PC-3 (cell line): ENCODE data around the gene PRRT4. TPM values are rescaled to one million over a fixed set of nuclear protein-coding genes. Genes with fewer than 3 reads are reported as not detected.
A peak's percentile ranks its signal among the peaks of the same experiment; 100 is the strongest.

Experiments used
- ATAC-seq: fragments of 200-7000 bp; cut with Tn5 transposase; 2 replicates; pipeline ENCODE4 v1.9.1; 2020; ENCODE audit warnings: mild to moderate bottlenecking, moderate library complexity
- BruUV-seq: library from RNA; stranded (reverse); fragments of 400-500 nt; replicated peaks from 2 replicates; lab custom pipeline; 2021; lab: Mats Ljungman, UMichigan
- CTCF ChIA-PET: fragments of 300-600 bp; sonication (Branson Sonifier 250); formaldehyde crosslinking; loops from one replicate; lab custom pipeline; 2022; ENCODE audit warnings: antibody characterized with exemption; lab: Charles Lee
- POLR2A ChIA-PET: fragments of 300-600 bp; sonication (Branson Sonifier 250); formaldehyde crosslinking; loops from one replicate; lab custom pipeline; 2022; ENCODE audit warnings: antibody characterized with exemption; ENCODE audit not compliant: unreplicated experiment; lab: Charles Lee
- DNase-seq: peaks from one replicate; pipeline ENCODE4 v3.0.0-alpha.2; 2015
- H2AFZ ChIP-seq: fragments of 300-600 bp; sonication (generic); 2 replicates; pipeline ENCODE4 v1.6.0; 2016; ENCODE audit warnings: antibody characterized with exemption, low read length
- H3F3A ChIP-seq: fragments of 300-600 bp; sonication (generic); one replicate; pipeline ENCODE4 v1.6.0; 2017; ENCODE audit warnings: antibody characterized with exemption, low read length, control low read depth, mild to moderate bottlenecking; ENCODE audit not compliant: unreplicated experiment
- H3K27ac ChIP-seq: fragments of 300-600 bp; sonication (generic); 2 replicates; pipeline ENCODE4 v1.5.1; 2016; ENCODE audit warnings: mild to moderate bottlenecking, low read length
- H3K27me3 ChIP-seq: fragments of 300-600 bp; sonication (generic); 2 replicates; pipeline ENCODE4 v1.6.1; 2016; ENCODE audit warnings: low read length, mixed read lengths
- H3K36me3 ChIP-seq: fragments of 300-600 bp; sonication (generic); 2 replicates; pipeline ENCODE4 v1.6.1; 2016; ENCODE audit warnings: low read depth, mixed run types, low read length, mixed read lengths
- H3K4me1 ChIP-seq: fragments of 300-600 bp; sonication (generic); 2 replicates; pipeline ENCODE4 v1.5.1; 2016; ENCODE audit warnings: low read length; ENCODE audit not compliant: insufficient read depth
- H3K4me2 ChIP-seq: fragments of 300-600 bp; sonication (generic); 2 replicates; pipeline ENCODE4 v1.6.0; 2016; ENCODE audit warnings: low read length
- H3K4me3 ChIP-seq: fragments of 300-600 bp; sonication (generic); 2 replicates; pipeline ENCODE4 v1.5.1; 2016; ENCODE audit warnings: mild to moderate bottlenecking, low read length, mixed read lengths
- H3K79me2 ChIP-seq: fragments of 300-600 bp; sonication (generic); 2 replicates; pipeline ENCODE4 v1.6.1; 2017; ENCODE audit warnings: low read length, mixed read lengths
- H3K9ac ChIP-seq: fragments of 300-600 bp; sonication (generic); 2 replicates; pipeline ENCODE4 v1.6.0; 2016; ENCODE audit warnings: mild to moderate bottlenecking, low read length
- H3K9me2 ChIP-seq: fragments of 300-600 bp; sonication (generic); replicated peaks from 2 replicates; pipeline ENCODE4 v1.6.1; 2016; ENCODE audit warnings: mixed run types, low read length, mixed read lengths
- H3K9me3 ChIP-seq: fragments of 300-600 bp; sonication (generic); 2 replicates; pipeline ENCODE4 v1.6.1; 2016; ENCODE audit warnings: low read length, mixed read lengths
- H4K20me1 ChIP-seq: fragments of 300-600 bp; sonication (generic); 2 replicates; pipeline ENCODE4 v1.6.1; 2016; ENCODE audit warnings: low read length, mixed read lengths
- EZH2 ChIP-seq: fragments of 300-600 bp; sonication (generic); IDR thresholded peaks from one replicate; pipeline ENCODE4 v1.6.1; 2017; ENCODE audit warnings: antibody characterized with exemption, mild to moderate bottlenecking, low read length; ENCODE audit not compliant: unreplicated experiment
- EZH2phosphoT487 ChIP-seq: fragments of 300-600 bp; sonication (generic); IDR thresholded peaks from 2 replicates; pipeline ENCODE4 v1.6.1; 2018; ENCODE audit warnings: mild to moderate bottlenecking, antibody characterized with exemption, low read length, borderline replicate concordance
- intact Hi-C: fragments of 100-400 bp; cut with micrococcal nuclease; formaldehyde crosslinking; loops from 2 replicates; pipeline ENCODE4 v1.9.0; 2023
- total RNA-seq: library from RNA; depleted of rRNA; stranded (reverse); fragments of >200 nt; gene quantifications from 2 replicates; pipeline ENCODE4 v1.2.3, GENCODE V29; 2014
- TF ChIP-seq, protein P1 (sequence below): fragments of 300-600 bp; sonication (generic); conservative IDR thresholded peaks from 2 replicates; pipeline ENCODE4 v1.5.1; 2017; ENCODE audit warnings: antibody characterized with exemption, low read depth, mild to moderate bottlenecking, low read length

The PRRT4 gene
- total RNA-seq, 1 experiment from 2014 or later = 0.36 TPM

DNA sequence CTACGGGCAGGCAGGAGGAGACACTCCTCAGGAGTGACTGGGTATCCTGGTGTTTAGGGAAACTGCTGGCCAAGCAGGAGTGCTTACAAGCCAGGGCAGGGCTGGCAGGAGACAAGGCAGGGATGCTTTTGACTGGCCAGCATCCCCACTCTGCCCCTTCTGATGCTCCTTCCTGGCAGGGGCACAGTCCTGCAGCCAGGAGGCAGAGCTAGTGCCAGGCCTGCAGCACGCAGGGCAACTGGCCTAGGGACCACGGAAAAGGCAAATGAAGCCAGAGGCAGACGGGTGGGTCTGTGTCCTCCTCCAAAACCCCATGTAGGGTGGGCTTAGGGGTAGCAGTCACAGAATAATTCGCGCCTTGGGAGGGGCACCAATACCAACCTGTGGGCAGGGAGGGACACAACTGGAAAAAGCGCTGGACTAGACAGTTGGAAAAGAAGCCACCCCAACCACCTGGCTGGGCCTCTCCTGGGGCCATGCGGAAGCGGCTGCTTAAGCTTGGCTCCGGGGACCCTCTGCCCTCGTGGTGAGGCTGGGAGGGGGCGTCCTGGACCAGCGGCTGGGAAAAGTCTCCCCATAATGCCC is 43.5 kb upstream of the PRRT4 start:
- BruUV-seq = TSS peak; percentile 18
- CTCF ChIA-PET = interaction anchor here (0.6 to 1.6 kb wide), 3 partner anchors 18 to 1286 kb away, joined by 4 to 9 read pairs (median 4); no protein-coding TSS in a partner anchor
- H3K27ac ChIP-seq = peak overlapping the region; percentile 20; the same call in 1 of the 2 replicates
- H3F3A ChIP-seq = no peaks in the 10 kb centered on the region
- H4K20me1 ChIP-seq = peaks cover 10% of the 10 kb centered on the region; the same call in 1 of the 2 replicates
- intact Hi-C loops = no loop called here
- H3K36me3 ChIP-seq = peaks cover 14% of the 10 kb centered on the region; the same call in 1 of the 2 replicates
- TF ChIP-seq EZH2phosphoT487 = no peak
- TF ChIP-seq, protein P1, sequence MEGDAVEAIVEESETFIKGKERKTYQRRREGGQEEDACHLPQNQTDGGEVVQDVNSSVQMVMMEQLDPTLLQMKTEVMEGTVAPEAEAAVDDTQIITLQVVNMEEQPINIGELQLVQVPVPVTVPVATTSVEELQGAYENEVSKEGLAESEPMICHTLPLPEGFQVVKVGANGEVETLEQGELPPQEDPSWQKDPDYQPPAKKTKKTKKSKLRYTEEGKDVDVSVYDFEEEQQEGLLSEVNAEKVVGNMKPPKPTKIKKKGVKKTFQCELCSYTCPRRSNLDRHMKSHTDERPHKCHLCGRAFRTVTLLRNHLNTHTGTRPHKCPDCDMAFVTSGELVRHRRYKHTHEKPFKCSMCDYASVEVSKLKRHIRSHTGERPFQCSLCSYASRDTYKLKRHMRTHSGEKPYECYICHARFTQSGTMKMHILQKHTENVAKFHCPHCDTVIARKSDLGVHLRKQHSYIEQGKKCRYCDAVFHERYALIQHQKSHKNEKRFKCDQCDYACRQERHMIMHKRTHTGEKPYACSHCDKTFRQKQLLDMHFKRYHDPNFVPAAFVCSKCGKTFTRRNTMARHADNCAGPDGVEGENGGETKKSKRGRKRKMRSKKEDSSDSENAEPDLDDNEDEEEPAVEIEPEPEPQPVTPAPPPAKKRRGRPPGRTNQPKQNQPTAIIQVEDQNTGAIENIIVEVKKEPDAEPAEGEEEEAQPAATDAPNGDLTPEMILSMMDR = 0 out of 2 replicates have a peak, but pooled peaks have one; percentile 31
- H3K9me2 ChIP-seq = no peaks in the 10 kb centered on the region
- H3K4me3 ChIP-seq = peak overlapping the region; percentile 96
- H3K4me2 ChIP-seq = peak overlapping the region; percentile 95
- peak overlapping the region; percentile 90 for H3K9ac ChIP-seq
- DNase-seq = peak; percentile 43
- H3K9me3 ChIP-seq = no peaks in the 10 kb centered on the region
- peak; percentile 16 for ATAC-seq
- H3K4me1 ChIP-seq = peaks cover 20% of the 10 kb centered on the region
- POLR2A ChIA-PET = no interaction called here
- H3K27me3 ChIP-seq = no peaks in the 10 kb centered on the region
- H2AFZ ChIP-seq = peak overlapping the region; percentile 76
- peaks cover 39% of the 10 kb centered on the region for H3K79me2 ChIP-seq

DNA sequence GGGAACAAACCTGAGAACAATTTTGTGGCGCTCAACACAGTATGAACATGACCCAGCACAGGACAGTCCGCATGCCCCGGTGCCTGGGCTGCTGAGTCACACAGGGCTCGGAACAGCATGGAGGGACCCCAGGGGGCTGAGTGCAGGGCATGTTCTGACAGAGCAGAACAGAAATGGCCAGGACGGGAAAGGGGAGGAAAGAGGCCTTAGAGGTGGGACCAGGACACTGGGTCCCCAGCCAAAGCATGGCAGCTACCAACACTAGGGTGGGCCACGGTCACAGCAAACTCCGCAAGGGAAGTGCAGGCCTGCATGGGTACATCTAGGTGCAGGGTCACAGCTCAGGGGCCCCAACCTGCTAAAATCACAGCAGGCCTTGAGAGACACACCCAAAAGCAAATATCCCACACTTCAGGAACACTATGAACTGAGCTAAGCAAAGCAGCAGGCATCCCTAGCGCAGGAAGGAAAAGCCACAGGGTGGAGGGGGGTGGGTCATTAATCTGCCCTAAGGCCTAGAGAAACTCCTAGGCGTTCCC is 42.7 kb upstream of the PRRT4 start:
- Histone ChIP-seq H3K9ac (peak overlapping the region; percentile 90; the same call in 1 of the 2 replicates), H3K9me3 (no peaks in the 10 kb centered on the region), H3K4me2 (peak overlapping the region; percentile 95), H3K36me3 (peaks cover 19% of the 10 kb centered on the region; the same call in 1 of the 2 replicates), H4K20me1 (peaks cover 10% of the 10 kb centered on the region; the same call in 1 of the 2 replicates), H2AFZ (no peak overlapping the region), H3K4me1 (peaks cover 18% of the 10 kb centered on the region), H3K9me2 (no peaks in the 10 kb centered on the region), H3F3A (no peaks in the 10 kb centered on the region), H3K27me3 (no peaks in the 10 kb centered on the region), H3K79me2 (peaks cover 37% of the 10 kb centered on the region), H3K27ac (no peak overlapping the region), H3K4me3 (peak overlapping the region; percentile 96)
- no TSS peak for BruUV-seq
- DNase-seq = peak; percentile 32
- CTCF ChIA-PET = interaction anchor here (0.6 to 1.6 kb wide), 3 partner anchors 17 to 57 kb away, joined by 4 to 9 read pairs (median 5); no protein-coding TSS in a partner anchor
- peak; percentile 41 for ATAC-seq
- POLR2A ChIA-PET = no interaction called here
- no peak for TF ChIP-seq EZH2phosphoT487
- TF ChIP-seq EZH2 = no peak
- TF ChIP-seq, protein P1 = no peak
- intact Hi-C loops = no loop called here

DNA sequence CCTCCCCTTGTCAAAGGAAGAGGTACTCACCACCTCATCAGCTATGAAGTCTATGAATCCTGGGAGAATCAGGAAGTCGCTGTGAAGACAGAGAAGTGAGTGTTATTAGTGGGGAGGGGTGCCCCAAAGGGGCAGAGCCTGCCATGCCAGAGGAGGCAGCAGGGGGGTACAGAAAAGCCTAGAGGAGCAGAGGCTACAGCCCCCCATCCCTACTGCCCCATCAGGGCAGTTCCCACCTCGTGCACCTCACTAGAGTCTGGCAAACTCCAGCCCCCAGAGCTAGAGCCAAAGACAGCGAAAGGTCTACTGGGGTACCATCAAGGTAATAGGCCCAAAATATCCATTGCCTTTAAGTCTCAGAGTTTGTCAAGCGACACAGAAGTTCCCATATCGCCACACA is 42.2 kb upstream of the PRRT4 start:
- no peaks in the 10 kb centered on the region for H3F3A ChIP-seq
- H3K9ac ChIP-seq = no peak overlapping the region
- no peaks in the 10 kb centered on the region for H3K9me3 ChIP-seq
- no peak overlapping the region for H2AFZ ChIP-seq
- peaks cover 23% of the 10 kb centered on the region for H3K36me3 ChIP-seq
- BruUV-seq = no TSS peak
- peaks cover 13% of the 10 kb centered on the region for H3K4me1 ChIP-seq
- ChIA-PET POLR2A (no interaction called here), CTCF (interaction anchor here (0.6 to 1.6 kb wide), 3 partner anchors 16 to 56 kb away, joined by 4 to 9 read pairs (median 5); no protein-coding TSS in a partner anchor)
- H3K9me2 ChIP-seq = no peaks in the 10 kb centered on the region
- no peak overlapping the region for H3K27ac ChIP-seq
- H3K79me2 ChIP-seq = peaks cover 32% of the 10 kb centered on the region
- TF ChIP-seq, protein P1 = no peak
- TF ChIP-seq EZH2phosphoT487 (no peak), EZH2 (no peak)
- DNase-seq (no peak), ATAC-seq (no peak)
- no peaks in the 10 kb centered on the region for H3K27me3 ChIP-seq
- intact Hi-C loops = no loop called here
- H3K4me2 ChIP-seq = peak overlapping the region; percentile 95
- H4K20me1 ChIP-seq = peaks cover 10% of the 10 kb centered on the region; the same call in 1 of the 2 replicates
- H3K4me3 ChIP-seq = peak overlapping the region; percentile 96
